GM21723 (cell line): ENCODE results near the gene POLL.
"Not testable (repeated sequence)": the region's sequence is repeated elsewhere in the genome, so short reads cannot be mapped to it uniquely, and the experiment has no call there.

ENCODE experiments used
- ATAC-seq: cut with Tn5 transposase; IDR thresholded peaks from one replicate; pipeline ENCODE4 v1.9.1; 2021; ENCODE audit warnings: mild to moderate bottlenecking, moderate library complexity; ENCODE audit not compliant: unreplicated experiment

POLL gene

DNA sequence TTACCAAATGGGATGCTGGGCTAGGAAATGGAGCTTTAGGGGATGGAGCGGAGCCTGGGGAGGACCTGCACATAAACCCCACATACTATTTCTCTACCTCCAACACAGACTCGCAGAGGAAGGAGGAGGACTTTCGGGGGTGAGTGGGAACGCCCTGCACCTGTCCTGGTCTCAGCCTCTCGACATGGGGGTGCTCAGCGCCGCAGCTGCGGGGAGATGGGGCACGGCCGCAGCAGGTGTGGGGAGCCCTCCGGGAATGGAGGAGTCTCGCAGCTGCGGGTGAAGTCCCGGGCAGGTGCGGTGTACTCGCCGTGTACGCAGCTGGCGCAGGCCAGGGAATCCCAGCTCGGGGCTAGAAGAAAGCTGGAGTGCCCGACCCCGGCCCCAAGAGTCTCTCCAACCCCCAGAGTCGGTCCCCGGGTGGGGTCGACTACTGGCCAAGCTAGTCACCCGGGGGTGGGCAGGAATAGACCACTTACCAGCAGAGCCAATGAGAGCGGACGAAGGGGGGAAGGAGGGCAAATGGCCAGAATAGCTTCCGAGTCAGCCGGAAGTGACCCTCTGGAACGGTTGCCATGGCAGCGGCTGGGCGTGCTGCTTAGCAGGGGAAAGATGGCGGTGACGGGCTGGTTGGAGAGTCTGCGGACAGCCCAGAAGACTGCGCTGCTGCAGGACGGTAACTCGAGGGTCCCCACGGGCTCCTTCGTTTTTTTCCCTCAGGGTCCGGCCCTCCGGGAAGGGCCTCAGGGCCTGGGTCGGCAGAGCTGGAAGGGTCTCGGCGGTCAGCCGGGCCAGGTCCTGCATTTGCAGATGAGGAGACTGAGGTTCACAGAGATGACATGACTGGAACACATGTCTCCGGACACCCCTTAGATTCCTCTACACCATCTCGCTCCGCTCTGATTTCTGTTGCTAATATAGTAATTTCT is at the start of gene POLL, which contains the start of gene DPCD:
Gene POLL, minus strand, starts transcription at position 533 of the 929 bp plus-strand sequence. CDS start 897 bp downstream, outside the sequence.
Gene DPCD, plus strand, starts transcription at position 597 of the 929 bp plus-strand sequence. Its CDS starts 16 bp downstream, at position 613.
- peak; percentile 98 for ATAC-seq

DNA sequence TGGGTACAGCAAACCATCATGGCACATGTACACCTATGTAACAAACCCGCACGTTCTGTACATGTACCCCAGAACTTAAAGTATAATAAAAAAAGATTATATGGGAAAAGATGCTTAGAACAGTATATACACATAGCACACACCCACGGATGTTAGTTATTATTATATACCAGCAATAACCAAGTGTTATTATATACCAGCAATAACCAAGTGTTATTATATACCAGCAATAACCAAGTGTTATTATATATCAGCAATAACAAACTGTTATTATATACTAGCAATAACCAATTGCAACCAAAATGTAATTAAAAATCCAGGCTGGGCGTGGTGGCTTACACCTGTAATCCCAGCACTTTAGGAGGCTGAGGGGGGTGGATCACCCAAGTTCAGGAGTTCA is 45.5 kb upstream of the POLL start:
- ATAC-seq: not testable (repeated sequence)

DNA sequence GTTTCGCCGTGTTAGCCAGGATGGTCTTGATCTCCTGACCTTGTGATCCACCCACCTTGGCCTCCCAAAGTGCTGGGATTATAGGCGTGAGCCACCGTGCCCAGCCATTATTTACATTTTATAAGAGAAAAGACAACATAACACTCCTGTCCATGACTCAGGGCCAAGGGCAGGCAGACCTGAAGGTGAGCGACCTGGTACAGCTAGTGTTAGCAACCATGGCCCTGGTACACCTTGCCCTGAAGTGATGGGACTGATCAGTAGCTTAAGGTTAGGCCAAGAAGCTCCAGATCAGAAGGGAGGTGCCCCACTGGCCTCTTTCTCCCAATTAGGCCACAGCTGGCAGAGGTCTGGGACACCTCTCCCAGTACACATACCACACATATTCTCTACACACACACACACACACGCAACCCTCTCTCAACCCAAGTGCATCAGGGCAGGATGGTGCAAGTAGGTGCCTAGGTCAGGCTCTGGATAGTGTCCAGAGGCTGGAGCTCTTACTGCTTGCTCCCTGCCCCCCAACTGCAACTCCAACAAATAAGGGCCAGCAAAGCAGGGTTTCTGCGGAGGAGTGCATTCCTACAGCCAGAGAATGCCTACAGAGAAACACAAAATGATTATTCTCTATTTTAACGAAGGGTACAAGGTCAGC is 43.9 kb upstream of the POLL start:
- ATAC-seq: no peak

DNA sequence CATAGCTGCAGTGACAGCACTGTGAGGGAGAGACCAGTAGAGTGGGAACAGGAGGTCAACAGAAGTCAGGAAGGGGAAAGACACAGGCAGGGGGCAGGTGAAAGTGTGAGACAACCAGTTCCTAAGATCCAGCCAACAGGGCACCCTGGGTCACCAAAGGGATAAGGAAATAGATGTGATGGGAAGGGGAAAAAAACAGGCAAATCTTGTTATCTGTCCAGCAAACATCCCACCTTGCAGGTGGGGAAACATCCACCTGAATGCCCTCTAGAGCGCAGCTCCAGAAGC is 42.5 kb upstream of the POLL start:
- ATAC-seq: no peak

DNA sequence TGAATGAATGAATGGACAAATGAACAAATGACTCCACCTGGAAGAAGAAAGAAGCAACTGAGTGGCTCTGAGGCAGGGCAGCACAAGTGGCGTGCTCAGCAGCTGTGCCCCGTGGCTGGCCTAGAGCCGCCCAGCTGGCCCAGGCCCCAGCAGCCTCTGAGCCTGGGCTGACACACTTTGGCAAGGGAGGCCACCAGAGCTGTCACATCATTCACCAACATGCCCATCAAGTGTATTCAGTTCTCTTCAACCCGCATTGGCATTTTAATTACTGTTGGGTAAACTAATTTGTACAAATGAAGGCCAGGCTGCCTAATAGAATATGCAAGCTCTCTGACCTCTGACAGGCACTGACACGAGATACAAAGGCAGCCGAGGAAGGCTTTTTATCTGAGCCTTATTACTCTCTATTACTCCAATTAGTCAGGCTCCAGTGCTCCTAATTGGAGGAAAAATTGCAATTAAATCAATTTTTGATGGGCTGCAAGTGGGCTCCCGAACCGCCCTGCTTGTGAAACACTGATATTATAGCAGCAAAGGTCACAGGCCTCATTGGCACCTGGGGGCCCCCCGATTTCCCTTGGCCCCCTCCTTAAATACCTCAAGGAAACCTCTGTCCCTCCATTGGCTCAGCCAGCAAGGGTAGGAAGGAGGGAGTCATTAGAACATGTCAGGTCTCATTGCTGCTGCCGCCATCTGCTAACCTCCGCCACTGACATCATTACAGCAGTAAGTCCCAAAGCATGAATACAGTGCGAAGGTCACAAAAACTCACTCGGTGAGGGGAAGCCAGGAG is 42.0 kb upstream of the POLL start:
- no peak for ATAC-seq

DNA sequence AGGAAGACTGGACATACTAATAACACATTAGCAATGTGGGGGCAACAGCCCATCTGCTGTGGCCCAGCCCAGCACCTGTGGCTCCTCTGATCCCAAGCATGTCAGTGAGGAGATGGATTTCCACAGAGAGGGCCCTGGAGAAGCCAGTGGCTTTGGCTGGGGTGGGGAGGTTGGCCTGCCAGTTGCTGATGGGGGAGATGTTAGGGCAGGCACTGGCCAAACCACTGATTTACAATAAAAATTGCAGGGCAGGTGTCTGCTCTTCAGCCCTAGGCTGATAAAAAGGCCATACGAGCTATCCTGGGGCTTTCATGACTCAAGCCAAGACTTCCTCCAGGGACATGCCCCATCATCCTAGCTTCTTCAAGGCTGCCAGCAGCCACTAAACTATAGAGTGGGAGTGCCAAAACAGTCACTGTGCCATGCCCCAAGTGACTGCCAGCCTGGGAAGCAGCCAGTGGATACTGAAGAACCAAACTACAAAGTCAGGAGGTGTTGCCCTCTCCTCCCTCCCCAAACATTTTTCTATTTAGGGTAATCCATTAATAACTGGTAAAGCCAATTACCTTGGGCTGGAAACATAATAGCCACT is 37.9 kb upstream of the POLL start:
- no peak for ATAC-seq

DNA sequence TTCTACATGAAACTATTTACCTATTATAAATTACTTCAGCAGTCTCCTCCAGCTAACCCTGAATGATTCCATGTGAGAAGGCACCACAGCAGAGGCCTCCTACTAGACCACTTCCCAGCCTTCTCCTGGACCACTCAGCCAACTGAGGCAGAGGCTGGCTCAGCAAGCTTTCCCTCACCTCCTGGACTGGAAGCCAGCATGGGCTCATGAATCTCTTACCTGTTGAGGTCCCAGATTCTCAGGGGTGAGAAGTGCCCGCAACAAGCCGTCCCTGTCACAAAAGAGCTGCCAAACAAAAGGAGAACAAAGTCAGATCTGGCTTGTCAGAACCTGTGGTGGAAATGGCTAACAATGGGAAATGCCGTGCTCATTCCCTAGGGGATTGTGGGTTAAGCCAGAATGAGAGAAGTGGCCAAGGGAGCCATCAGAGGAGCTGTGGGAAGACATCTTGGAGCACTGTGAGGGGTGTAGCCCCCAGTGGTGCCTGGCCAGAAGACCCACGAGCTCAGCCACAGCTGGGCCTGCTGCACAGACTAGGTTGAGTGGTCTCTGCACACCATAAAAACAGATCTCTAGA is 36.6 kb upstream of the POLL start:
- no peak for ATAC-seq

DNA sequence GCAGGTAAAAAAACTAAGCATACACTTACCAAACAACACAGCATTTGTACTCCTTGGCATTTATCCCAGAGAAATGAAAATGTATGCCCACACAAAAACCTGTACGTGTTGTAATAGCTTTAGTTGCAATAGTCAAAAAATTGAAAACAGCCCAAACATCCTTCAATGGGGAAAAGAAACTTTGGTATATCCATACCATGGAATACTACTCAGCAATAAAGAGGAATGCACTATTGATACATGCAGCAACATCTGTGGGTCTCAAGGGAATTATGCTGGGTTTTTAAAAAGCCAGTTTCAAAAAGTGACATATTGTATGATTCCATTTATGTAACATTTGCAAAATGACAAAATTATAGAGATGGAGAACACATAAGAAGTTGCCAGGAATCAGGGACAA is 35.5 kb upstream of the POLL start:
- no peak for ATAC-seq

DNA sequence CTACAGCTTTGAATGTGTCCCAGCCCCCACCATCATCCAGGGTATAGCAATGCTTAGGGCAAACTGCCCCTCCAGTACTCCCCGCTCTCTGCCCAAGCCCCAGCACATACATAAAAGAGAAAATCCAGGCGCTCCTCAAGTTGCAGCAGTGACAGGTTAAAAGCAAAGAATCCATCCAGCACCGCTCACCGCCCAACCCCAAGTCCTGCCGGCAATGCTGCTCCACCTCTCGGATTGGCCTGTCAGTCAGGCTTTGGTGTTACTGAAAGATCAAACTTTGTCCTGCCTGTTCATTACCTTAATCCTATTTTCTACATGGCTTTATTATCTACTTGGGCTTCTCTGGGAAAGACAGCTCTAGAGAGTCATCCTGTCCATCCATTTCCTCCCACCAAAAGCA is 31.9 kb upstream of the POLL start:
- ATAC-seq: no peak

DNA sequence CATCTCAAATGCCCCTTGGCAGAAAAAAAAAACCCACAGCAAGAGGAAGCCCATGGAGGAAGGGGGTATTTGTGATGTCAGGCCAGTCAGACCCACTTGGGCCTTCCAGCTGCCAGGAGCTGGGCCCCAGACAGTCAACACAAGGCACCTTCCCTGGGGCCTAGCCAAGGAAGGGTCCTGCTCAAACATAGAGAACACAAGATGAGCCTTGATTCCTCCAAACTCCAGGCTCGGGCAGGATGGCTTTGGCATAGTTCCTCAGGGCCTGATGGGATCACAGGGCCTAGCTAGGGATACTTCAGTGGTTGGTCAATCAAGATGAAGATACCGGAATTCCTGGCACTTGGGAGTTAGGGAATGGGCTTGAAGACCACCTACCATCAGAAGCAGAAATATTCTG is 30.8 kb upstream of the POLL start:
- ATAC-seq: no peak

DNA sequence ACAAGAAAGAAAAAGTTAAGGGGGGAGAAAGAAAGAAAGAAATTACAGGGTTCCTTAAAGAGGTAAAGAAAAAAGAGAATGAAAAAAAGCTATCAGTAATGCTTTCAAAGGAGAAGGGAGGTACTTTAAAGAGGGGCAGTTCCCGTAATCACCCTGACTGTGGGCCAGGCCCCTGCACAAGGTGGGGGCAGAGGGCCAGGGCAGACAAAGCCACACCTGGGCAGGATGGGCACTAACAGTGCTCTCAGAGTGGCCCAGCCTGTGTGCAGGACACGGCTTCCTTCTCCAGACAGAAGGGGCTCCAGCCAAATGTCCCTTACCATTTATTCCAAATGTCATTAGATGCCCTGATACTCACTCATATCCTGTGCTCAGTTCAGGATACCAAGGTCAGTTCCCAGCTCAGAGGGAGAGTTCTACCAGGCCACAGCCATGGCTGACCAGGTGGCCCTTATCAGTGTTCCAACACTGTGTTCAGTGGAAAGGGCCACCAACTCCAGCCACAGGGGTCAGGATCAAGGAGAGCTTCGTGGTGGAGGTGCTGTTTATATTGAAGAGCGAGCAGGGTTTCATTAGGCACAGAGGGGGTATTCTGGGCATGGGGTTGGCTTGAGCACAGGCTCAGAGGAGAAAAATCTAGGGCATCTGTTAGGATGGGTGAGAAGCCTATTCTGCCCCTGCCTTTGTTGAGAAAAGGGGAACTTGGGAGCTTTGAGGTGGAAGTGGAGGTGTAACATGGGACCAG is 29.9 kb upstream of the POLL start:
- no peak for ATAC-seq

DNA sequence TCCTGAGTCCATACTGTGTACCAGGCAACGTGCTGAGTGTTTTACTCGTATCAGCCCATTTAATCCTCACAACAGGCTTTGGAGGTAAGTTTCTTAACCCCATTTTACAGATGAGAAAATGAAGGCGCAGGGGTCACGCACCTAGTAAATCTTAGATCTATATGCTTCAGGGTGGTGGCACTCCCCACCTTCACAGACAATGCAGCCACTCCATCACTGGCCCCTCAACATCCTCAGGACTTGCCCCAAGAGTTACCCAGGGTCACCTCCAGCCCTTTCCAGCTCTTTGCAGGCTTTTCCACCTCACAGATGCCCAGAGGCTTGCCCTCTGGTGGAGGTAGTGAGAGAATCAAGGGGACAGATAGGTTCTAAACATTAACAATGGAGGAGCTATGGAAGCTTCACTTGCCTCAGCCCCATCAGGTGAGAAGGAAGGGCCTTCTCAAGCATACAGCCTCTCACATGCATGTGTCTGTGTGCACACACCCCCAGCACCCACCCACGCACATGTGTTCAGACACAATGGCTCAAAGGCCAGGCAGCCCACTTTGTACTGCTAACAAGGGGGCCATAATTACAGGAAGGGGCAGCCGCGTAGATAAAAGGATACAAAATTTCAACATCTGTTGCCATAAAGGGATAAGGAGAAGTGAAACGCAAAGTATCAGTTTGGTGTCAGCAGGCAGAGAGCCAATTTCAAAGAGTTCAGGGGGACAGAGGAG is 29.2 kb upstream of the POLL start:
- no peak for ATAC-seq

DNA sequence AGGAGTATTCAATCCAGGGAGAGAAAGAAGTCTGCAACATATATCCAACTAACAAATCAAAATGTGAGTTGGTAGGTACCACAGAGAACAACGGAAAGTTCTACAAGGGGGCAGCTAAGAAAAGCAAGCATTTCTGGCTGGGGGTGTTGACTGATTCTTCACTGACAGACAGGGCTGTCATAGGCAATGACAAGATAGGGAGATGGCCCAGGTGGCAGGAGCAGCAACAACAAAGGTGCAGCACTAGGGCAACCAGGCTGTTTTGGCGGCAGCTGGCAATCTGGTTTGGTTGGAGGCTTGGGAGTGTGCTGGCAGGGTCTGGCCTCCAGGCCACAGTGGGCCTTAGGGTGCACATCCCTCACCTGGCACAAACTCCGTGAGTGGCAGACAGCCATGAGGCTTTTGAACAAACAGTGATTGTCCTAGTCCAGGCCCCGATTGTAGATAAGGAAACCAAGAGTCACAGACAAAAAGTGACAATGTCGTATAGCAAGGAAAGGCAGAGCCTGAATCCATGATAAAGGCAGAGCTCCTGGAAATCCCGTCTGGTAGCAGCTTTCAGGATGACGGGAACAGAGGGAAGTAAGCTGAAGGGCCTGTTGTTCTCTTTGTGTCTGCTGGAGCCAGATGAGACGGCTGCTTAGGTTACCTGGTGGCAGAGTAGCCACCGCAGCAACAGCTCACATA is 28.5 kb upstream of the POLL start:
- ATAC-seq: no peak

DNA sequence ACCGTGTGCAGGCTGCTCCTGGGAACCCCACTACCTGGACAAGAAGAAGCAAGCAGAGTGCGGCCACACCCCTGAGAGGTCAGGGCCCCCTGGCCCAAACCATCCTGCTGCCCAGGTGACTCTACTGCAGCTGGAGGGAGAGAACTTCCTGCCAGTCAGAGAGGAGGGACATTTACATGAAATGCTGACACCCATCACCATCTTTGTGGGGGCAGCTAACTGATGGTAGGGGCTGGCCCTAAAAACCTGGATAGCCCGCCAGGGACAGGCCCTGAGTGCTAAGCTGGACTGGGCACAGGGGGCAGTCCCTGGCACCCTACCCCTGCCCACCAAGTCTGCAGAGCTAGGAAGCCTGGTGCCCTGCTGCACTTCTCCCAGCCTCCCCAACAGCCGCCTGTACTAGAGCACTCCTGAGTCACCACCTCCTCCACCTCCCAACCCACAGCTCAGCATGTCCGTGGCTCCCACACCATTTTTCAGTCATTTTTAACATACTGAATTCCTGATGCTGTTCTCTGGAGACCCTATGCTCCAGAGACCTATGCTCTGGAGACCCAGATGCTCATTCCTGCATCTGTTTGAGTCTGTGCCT is 27.6 kb upstream of the POLL start:
- ATAC-seq: no peak

DNA sequence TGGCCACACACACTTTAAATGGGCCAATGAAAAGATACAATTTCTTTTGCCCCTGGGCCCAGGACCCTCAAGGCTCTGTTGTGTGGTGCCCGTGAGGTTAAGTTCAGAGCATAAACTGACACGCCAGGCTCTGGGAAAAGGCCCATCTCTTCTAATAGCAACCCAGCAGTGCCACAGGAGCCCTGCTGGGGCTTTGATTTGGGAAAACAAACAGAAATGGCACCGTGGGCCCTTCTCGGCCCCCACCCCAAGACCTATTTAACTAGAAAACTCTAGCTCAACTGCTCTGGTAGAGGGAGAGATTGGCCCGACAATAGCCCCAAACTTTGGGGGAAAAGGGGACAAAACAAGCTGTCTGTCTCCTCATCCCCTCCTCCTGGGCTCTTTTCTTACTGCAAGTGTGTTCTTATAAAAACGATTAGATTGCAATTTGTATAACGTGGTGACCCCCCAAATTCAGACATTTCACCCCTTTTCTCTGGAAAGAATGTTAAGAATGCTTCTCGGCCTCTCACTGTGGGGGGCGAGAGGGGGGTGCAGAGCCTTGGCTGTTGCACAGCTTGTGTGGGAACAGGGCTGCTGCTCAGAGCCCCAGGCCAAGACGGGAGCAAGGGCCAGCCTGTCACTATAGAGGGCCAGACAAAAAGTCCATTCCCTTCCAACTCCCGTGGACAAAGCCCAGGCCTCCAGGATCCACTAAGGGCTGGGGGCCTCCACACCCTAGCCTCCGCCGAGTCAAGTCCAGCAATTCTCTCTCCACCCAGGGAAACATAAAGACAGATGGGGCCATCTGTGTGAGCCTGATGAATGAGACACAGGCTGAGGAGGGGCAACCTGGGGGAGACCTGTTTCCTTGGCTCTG is 26.8 kb upstream of the POLL start:
- ATAC-seq: no peak

DNA sequence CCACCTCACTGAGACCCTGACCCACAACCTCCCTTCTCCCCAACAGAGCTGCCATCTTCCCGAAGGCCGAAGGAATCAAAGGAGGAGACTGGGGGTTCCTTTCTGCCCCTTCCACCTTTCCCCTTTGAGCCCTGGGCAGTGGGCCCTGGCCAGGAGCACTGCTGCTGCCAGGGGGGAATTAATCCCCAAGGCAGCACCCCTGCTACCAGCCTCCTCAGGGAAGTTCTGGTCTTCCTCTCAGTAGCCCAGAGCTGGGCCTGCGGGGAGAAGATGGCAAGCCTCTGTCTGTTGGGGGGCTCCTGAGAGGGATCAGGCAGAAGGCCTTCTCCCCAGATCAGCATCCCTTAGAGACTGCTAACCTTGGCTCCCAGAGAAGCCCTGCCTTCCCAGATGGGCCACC is 25.6 kb upstream of the POLL start:
- ATAC-seq: no peak

DNA sequence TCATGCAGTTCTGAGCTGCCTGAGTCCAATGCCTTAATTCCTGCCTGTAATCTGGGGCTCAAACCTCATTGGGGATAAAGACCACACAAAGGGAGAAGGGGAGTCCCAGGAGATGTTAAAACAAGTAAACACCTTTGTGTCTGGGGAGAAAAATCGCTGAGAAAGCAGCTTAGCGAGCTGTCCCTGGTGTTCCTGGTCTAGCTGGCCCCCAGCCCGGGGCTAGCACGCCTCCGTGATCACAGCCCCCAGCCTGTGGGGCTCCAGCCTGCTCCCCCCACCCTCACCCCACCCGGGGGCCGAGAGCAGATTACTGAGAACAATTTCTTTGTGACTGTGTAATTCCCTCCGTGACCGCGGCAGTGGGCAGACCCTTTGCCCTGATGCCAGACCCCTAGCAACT is 24.8 kb upstream of the POLL start:
- no peak for ATAC-seq

DNA sequence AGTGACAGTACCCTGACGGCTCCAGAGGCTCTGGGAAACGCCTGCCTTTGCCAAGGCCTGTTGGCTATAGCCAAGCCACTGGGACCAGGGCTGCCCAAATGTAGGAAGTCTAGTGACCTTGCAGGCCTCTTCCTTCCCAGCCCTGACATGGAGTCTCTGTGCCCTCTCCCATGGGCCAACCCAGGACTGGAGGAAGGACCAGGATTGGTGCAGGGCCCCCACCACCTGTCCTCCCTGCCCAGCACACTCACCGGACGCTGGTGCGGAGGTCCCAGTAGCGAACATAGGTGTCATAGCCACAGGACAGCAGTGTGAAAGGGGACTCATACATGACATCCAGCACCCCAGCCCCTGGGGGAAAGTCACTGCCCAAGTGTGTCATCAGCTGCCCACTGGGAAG is 24.0 kb upstream of the POLL start:
- ATAC-seq: no peak
